ENCODE data around the gene FASTKD3. TPM values are rescaled to one million over a fixed set of nuclear protein-coding genes. Genes with fewer than 3 reads are reported as not detected.
A peak's percentile ranks its signal among the peaks of the same experiment; 100 is the strongest.

The FASTKD3 gene
- polyA plus RNA-seq, 3 donors, result 7.2 to 15.5 (median 10.7) TPM

- Mint-ChIP-seq H3K9me3 (no peaks in the 10 kb centered on the region), H3K4me3 (peak overlapping the region; percentile 87 to 96), H3K36me3 (peaks cover 43 to 49% of the 10 kb centered on the region in 2 donors), H3K27ac (peak overlapping the region; percentile 82 to 93 (median 90)), H3K27me3 (ENCODE audit: low read depth in 3 of 3) (no peaks in the 10 kb centered on the region), H3K4me1 (peaks cover 44% of the 10 kb centered on the region)
- H3K9ac ChIP-seq (ENCODE audit: insufficient read depth, low read length, poor library complexity, severe bottlenecking), result peak overlapping the region; percentile 85
- intact Hi-C loops (cut with micrococcal nuclease), result loop anchor here in 1 of 2 donors (10.0 kb wide), 1 partner anchor 1234 kb away; the partner anchor contains the start of genes NSUN2 and SRD5A1
- peaks cover 62% of the 10 kb centered on the region for H3K79me2 ChIP-seq (ENCODE audit: insufficient read depth, low read length)
- H3K27ac ChIP-seq (ENCODE audit: low read depth in 1 of 2, low read length in 2 of 2), result peak overlapping the region; percentile 41 to 85
- peak overlapping the region; percentile 89 for H3K4me2 ChIP-seq (replicated peaks; ENCODE audit: extremely low read depth, low read length, poor library complexity, severe bottlenecking)
- TF ChIP-seq, protein P1, sequence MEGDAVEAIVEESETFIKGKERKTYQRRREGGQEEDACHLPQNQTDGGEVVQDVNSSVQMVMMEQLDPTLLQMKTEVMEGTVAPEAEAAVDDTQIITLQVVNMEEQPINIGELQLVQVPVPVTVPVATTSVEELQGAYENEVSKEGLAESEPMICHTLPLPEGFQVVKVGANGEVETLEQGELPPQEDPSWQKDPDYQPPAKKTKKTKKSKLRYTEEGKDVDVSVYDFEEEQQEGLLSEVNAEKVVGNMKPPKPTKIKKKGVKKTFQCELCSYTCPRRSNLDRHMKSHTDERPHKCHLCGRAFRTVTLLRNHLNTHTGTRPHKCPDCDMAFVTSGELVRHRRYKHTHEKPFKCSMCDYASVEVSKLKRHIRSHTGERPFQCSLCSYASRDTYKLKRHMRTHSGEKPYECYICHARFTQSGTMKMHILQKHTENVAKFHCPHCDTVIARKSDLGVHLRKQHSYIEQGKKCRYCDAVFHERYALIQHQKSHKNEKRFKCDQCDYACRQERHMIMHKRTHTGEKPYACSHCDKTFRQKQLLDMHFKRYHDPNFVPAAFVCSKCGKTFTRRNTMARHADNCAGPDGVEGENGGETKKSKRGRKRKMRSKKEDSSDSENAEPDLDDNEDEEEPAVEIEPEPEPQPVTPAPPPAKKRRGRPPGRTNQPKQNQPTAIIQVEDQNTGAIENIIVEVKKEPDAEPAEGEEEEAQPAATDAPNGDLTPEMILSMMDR (IDR thresholded peaks at IDR 0.05), result no peak
- H3K4me3 ChIP-seq (replicated peaks in 1 of 3; ENCODE audit: low read depth in 2 of 3, low read length in 3 of 3), result peak overlapping the region; percentile 66 to 88 (median 83)
- H3K9me3 ChIP-seq (replicated peaks in 1 of 2; ENCODE audit: control insufficient read depth in 1 of 2, insufficient read depth in 1 of 2, low read length in 2 of 2), result no peaks in the 10 kb centered on the region
- H3K4me1 ChIP-seq (ENCODE audit: control insufficient read depth in 1 of 2, insufficient read depth in 2 of 2, low read length in 2 of 2), result peaks cover 17 to 27% of the 10 kb centered on the region in 2 donors
- H3K27me3 ChIP-seq (ENCODE audit: control insufficient read depth in 2 of 2, insufficient read depth in 2 of 2, low read length in 2 of 2), result no peaks in the 10 kb centered on the region
- H4K20me1 ChIP-seq (ENCODE audit: insufficient read depth, low read length), result peaks cover 4% of the 10 kb centered on the region
- no peak for DNase-seq
- peaks cover 24 to 55% of the 10 kb centered on the region in 2 donors for H3K36me3 ChIP-seq (replicated peaks in 1 of 2; ENCODE audit: control insufficient read depth in 1 of 2, insufficient read depth in 2 of 2, low read length in 2 of 2)
- WGBS (ENCODE audit: insufficient coverage), result 0% methylated on average over 8 of the region's 8 CpGs
- peak overlapping the region; percentile 94 for H2AFZ ChIP-seq (ENCODE audit: insufficient read depth, low read depth, low read length, poor library complexity, severe bottlenecking)
Measured at GRCh38 chr5:7868427-7868772, 431 bp downstream of the FASTKD3 start.

GRCh38 chr5:7867260-7867659 is 1.6 kb downstream of the FASTKD3 start:
- Histone ChIP-seq H3K79me2 (ENCODE audit: insufficient read depth, low read length) (peaks cover 51% of the 10 kb centered on the region), H3K27ac (ENCODE audit: low read depth in 1 of 2, low read length in 2 of 2) (no peak overlapping the region), H3K9ac (ENCODE audit: insufficient read depth, low read length, poor library complexity, severe bottlenecking) (no peak overlapping the region), H3K36me3 (replicated peaks in 1 of 2; ENCODE audit: control insufficient read depth in 1 of 2, insufficient read depth in 2 of 2, low read length in 2 of 2) (peaks cover 30 to 57% of the 10 kb centered on the region in 2 donors), H2AFZ (ENCODE audit: insufficient read depth, low read depth, low read length, poor library complexity, severe bottlenecking) (no peak overlapping the region), H3K9me3 (replicated peaks in 1 of 2; ENCODE audit: control insufficient read depth in 1 of 2, insufficient read depth in 1 of 2, low read length in 2 of 2) (no peaks in the 10 kb centered on the region), H3K4me3 (replicated peaks in 1 of 3; ENCODE audit: low read depth in 2 of 3, low read length in 3 of 3) (no peak overlapping the region), H4K20me1 (ENCODE audit: insufficient read depth, low read length) (peaks cover 4% of the 10 kb centered on the region), H3K27me3 (ENCODE audit: control insufficient read depth in 2 of 2, insufficient read depth in 2 of 2, low read length in 2 of 2) (no peaks in the 10 kb centered on the region), H3K4me1 (ENCODE audit: control insufficient read depth in 1 of 2, insufficient read depth in 2 of 2, low read length in 2 of 2) (peaks cover 17 to 27% of the 10 kb centered on the region in 2 donors), H3K4me2 (replicated peaks; ENCODE audit: extremely low read depth, low read length, poor library complexity, severe bottlenecking) (no peak overlapping the region)
- Mint-ChIP-seq H3K4me3 (no peak overlapping the region), H3K27ac (no peak overlapping the region), H3K27me3 (ENCODE audit: low read depth in 3 of 3) (no peaks in the 10 kb centered on the region), H3K9me3 (no peaks in the 10 kb centered on the region), H3K4me1 (peaks cover 41% of the 10 kb centered on the region), H3K36me3 (peaks cover 43 to 49% of the 10 kb centered on the region in 2 donors)
- DNase-seq, result no peak
- 94% methylated on average over 2 of the region's 3 CpGs for WGBS (ENCODE audit: insufficient coverage)
- intact Hi-C loops (cut with micrococcal nuclease), result loop anchor here in 1 of 2 donors (10.0 kb wide), 1 partner anchor 1232 kb away; the partner anchor contains the start of genes NSUN2 and SRD5A1
- TF ChIP-seq, protein P1 (IDR thresholded peaks at IDR 0.05), result no peak
